HG03135 (cell line): Measurements from ENCODE around the gene IL1RAPL1.

Source experiments
- ATAC-seq: cut with Tn5 transposase; IDR thresholded peaks from one replicate; pipeline ENCODE4 v1.9.1; 2021; ENCODE audit warnings: mild to moderate bottlenecking, moderate library complexity; ENCODE audit not compliant: unreplicated experiment

Gene IL1RAPL1

DNA sequence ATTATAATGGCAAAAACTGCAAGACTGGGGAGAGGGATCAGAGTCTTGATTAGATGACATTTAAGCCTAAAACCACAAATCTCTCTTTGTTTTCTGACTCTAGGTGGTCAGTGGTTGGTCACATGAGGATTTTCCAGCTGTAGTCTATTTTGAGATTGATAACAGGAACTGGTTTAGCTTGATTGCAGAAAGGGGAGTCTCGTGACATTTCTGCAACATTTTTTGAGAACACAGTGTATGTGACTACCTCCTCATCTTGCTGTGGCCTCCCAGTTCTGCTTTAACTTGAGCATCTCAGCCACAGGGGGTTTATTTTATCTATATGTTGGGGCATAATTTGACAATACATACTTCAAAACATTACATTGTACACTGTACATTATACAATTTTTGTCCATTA, 901.7 kb downstream of the IL1RAPL1 start:
- no peak for ATAC-seq

DNA sequence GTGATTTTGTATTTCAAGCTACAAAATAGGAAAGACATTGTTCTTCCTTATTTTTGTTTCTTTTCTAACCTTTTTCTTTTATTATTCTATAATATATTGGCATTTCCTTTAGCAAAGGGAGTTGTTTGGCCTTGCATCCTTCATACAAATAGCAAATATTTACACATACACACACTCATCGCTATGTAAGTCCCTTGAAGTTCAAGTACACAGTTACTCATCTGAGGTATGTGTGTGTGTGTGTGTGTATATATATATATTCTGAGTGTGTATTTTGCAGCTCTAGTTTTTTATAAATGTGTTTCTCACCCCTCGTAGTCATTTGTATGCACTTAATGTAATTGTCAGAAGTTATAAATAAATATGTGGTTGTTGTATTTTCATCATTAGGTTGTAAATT, 903.4 kb downstream of the IL1RAPL1 start:
- ATAC-seq = no peak

DNA sequence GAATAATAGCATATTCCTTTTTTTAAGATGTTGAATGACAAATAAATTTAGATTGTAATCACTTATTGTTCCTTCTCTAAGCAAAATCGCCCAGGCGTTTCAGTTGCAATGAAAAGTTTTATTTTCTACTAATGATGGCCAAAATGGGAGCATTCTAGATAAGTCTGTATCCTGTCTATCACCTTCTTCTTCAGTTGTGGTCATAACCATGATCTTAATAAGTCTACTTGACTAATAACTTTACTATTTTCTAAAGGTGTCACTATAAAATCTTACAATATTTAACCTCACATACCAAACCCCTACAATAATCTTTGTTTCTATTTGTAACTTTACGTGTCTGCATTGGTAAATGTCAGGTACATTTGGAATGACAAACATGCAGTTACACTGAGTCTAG, 904.4 kb downstream of the IL1RAPL1 start:
- ATAC-seq = no peak

DNA sequence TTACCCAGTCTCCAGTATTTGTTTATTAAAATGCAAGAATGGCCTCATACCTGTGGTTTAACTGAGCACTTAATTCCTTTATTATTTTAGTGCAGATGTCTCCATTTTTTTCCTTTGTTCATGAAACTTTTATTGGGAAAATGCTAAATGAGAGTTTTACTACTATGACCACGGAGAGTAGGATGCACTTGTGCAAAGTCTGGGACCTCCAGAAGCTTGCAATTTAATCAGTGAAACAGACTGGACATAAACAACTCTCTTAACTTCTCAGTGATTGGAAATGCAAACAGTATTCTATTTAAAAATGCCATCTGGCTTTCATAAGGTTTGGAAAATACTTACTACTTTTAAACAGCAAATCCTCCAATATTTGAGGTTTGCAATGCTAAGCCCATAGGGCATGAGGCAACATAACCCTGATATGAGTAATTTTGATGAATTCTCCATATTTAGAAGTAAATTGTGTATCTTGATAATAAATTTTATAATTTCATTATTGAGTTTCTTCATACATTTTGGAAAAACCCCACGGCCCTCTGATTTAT, 909.5 kb downstream of the IL1RAPL1 start:
- no peak for ATAC-seq

DNA sequence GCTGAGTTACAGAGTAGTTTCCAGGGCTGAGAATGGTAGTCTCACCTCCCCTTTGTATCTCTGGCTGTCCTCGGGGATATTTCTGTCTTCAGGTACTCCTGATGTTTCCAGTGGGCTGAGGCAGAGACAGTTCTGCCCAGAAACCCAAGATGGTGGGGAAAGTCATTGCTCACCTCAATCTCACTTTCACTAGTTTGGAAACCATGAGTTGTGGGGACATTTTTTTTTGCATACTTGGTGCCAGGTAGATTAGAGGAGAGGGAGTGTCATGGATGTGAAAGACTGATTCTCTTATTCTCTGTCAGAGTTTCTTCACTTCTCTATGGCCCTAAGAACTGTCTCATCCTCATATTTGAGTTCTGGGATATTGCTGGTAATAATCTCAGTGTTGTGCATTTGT, 919.5 kb downstream of the IL1RAPL1 start:
- no peak for ATAC-seq

DNA sequence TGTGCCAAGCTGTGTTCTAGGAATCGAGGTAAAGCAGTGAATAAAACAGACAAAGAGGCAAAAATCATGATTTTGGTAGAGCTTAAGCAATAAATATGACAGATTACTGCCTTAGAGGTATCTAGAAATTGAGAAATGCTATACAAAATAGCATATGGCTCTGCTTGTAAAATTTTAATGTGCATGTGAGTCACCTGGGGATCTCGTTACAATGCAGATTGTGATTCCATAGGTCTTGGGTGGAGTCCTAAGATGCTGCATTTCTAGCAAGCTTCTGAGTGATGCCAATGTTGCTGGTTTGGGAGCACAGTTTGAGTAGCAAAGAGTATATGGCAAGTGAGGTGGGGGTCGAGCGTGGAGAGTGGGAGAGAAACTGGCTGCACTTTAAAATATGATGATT, 930.9 kb downstream of the IL1RAPL1 start:
- ATAC-seq = no peak

DNA sequence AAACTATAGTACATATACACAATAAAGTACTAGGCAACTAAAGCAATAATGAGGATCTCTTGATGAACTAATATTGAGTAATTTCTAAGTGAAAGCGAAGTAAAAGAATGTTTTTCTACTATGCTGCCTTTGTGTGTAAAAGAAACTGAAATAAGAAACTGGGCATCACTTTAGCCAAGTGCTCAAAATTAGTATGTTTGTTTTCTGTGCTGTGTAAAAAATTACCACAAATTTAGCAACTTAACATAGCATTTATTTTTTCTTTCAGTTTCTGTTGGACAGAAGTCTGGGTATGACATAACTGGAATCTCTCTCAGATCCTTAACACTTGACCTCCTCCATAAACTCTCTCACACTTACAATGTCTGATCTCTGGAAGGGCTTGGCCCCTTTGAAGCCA, 941.0 kb downstream of the IL1RAPL1 start:
- ATAC-seq = peak; percentile 64

DNA sequence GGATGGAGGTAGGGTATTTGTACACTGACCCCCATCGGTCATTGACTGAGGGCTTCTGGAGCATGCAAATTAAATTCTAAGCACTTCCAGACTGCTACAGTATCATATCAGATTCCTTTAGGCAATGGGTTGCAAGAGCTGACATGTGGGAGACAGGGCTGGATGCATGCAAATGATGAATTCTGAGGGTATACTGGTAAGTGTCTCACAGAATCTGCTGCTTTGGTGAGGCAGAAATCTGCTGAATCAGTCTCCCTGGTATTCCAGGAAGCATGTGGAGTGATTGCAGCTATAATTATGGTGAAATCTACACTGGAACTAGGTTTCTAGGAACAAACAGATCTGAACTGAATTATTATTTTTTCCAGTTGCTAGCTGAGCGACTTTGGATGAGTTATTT, 943.3 kb downstream of the IL1RAPL1 start:
- no peak for ATAC-seq

DNA sequence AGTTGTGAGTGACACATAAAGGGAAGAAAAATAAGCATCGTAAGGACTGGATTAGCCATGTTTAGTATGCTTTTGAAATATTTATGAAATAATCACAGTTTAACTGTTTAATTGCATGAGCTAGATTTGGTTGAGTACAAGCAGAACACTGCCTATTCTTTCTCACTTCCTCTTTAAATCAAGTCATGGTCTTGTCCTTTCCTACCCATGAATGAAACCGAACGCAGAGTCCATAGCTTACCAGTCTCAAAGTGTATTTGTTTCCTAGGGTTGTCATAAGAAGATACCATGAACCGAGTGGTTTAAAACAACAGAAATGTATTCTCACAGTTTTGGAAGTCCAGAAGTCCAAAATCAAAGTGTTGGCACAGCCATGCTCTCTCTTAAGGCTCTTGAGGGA, 944.1 kb downstream of the IL1RAPL1 start:
- peak; percentile 94 for ATAC-seq

DNA sequence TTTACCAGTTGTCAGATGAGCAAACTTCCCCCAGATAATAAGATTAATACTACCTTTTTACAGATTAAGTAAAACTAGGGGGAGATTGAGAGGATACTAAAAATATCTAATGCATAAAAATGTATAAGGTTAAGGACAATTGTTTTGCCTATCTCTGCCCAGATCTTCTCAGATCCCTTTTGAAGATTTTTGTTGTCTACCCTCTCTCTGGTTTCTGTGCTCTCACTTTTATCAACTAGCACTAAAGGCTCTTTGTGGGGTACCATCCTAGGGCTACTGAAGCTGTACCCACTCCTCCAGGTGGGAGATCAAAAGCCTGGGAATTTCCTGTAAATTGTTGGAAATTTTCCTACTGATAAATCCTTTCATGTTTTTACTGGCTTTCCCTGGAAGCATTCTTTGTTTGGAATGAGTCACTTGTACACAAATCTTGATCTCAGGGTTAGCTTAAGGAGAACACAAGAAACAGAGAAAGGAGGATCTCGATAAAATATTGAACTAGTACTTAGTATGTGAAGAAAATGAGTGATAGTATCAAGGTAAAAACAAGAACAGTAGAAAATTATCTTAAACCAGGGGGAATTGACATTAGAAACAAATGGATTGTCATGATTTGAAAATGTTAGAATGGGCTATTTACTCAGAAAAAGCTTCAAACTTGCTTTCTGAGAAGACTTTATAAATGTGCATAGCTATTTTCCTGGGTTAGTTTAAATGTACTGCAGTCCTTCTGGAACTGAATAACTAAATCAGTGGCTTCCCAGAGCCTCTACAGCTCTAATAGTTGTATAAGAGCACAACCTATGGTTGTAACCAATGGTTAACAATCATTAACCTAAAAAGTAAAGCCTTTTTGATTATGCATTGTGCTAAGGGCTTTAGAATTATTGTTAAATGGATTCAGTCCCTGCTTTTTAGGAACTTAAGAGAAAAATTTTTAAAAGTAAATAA, 948.2 kb downstream of the IL1RAPL1 start:
- no peak for ATAC-seq

DNA sequence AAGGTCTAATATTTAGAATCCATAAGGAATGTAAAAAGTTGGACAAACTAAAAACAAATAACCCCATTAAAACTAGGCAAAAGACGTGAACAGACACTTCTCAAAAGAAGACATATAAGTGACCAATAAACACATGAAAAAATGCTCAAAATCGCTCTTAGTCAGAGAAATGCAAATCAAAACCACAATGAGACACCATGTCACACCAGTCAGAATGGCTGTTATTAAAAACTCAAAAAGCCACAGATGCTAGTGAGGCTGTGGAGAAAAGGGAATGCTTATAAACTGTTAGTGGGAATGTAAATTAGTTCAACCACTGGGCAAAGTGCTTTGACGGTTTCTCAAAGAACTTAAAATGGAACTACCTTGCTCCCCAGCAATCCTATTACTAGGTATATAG, 953.8 kb downstream of the IL1RAPL1 start:
- ATAC-seq = no peak

DNA sequence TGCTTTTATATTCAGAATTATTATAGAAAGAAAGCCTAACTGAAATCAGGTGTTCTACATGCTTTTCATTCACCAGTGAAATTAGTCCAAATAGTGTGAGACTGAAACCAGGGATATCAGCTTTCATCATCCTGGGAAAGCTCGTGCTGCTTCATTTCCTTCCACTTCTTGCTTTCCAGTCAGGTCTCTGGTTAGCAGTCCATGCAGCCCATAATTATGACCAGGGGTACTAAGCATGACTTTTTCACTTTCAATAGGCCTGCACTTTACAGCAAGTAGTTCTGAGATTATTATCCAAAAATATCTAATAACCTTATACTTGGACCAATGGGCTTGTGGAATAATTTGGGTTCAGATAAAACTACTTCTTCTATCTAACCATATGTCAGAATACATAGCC, 954.9 kb downstream of the IL1RAPL1 start:
- no peak for ATAC-seq

DNA sequence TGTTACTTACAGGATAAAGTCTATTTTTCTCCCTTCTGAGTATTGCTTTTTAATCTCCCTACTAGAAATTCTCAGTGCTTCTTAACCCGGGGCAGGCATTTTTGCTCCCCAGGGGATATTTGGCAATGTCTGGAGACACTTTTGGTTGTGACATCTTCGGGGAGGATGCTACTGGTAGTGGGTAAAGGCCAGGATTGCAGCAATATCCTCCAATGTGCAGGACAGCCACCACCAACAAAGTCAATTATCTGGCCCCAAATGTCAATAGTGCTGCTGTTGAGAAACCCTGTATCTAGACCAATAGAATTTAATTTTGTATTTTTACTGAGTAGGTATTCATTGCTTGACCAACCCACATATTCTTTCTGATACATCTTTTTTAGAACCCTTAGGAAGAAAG, 958.6 kb downstream of the IL1RAPL1 start:
- no peak for ATAC-seq

DNA sequence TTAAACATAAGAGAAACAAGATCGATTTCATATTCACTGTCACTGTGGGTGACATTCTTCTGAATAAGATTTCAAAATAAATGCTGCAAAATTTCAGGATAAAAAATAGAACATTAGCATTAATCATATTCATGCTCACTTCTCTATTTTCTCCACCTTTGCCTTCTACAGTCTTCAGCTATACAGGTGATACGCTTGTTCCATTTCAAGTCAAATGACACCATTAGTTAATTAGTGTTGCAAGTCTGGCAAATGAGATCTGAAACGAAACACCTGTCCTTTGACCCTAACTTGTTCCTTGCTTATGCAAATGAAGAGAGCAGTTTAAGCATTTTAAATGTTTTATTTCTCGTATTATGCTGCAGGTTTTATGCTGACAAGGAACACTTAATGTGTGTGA, 960.6 kb downstream of the IL1RAPL1 start:
- ATAC-seq = no peak

DNA sequence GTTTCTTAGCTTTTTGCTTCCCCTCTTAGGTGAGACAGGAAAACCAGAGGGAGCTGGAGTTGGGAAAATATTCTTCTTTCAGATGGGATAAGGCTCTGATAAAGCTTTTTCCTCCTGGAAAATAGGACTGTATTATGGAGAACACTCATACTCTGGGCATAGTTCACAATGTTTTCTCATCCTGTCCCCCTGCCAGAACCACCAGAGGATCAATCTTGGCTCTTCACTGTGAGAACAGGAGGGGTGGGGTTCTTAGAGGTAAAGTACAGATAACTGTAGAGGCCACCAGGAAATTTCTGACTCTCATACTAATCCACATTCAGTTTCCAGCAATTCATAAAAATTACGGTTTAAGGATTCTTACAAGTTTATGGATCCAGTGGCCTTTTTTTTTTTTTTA, 966.3 kb downstream of the IL1RAPL1 start:
- ATAC-seq = no peak

DNA sequence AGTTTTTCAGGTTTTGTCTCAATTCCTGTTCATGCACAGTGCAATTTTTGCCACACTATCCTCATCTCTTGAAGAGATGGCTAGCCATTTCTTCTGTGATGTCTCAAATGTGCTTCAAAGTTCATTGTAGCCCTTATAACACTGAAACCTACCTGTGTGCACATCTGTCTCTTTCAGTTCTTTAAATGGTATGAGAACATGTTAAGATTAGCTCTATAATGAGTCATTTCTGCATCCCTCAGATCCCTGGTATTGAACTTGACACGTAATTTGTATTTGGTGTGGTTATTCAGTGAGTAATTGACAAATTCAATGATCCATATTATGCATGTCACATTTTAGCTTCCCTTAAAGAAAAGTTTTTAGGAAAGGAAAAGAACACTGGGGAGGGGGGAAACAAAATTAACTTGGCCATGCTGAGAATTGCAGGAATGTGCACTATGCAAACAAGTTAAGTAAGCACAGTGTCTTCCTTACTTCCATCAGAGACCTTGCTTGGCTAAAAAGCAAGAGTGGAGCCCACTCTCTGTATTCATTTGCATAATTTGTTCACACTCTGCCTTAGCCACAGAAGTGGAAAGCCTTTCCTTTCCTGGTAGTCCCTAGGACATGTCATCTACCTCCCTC, 968.3 kb downstream of the IL1RAPL1 start:
- ATAC-seq = peak; percentile 99

DNA sequence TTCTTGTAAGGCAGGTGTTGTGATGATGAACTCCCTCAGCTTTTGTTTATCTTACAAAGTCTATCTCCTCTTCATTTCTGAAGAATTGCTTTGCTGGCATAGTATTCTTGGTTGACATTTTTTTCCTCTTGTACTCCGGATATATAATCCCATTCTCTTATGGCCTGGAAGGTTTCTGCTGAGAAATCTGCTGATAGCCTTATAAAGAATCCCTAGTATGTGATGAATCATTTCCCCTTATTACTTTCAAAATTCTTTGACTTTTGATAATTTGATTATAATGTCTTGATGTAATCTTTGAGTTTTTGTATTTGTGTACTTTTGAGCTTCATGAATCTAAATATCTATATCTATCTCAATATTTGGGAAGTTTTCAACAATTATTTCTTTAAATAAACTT, 972.8 kb downstream of the IL1RAPL1 start:
- no peak for ATAC-seq

DNA sequence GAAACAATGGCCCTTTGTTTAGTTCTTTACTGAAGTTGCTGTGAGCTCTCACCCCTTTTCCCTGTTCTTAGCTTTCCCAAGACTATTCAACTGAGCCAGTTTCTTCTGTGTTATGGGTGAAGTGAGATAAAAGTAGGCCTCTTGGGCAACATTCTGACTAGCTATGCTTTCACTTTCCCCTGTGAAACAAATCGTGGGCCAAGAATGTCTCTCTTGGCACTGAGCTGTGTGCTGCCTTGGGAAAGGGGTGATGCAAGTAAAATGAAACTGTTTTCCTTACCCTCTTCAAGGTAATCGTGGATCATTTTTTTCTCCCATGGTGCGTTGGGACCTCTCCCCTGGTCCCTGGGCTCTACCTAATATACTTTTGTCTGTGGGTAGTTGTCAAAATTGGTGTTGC, 974.2 kb downstream of the IL1RAPL1 start:
- no peak for ATAC-seq

DNA sequence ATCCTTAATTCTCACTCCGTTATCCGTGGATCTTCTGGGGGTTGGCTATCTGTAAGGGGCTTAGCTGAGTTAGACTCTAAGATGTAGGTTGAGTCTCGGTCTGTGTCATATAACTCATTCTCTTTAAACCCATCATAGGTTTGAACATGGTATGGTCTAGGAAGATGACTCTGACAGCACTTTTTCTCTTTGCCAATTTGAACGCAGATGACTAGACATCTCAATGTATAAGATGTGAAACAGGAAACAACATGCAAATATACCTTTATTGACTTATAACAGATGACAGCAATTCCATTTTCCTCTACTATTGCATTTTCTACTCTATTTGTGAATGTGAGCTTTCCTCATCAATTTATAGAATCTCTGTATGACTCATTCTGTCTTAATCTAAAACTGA, 993.3 kb downstream of the IL1RAPL1 start:
- no peak for ATAC-seq

DNA sequence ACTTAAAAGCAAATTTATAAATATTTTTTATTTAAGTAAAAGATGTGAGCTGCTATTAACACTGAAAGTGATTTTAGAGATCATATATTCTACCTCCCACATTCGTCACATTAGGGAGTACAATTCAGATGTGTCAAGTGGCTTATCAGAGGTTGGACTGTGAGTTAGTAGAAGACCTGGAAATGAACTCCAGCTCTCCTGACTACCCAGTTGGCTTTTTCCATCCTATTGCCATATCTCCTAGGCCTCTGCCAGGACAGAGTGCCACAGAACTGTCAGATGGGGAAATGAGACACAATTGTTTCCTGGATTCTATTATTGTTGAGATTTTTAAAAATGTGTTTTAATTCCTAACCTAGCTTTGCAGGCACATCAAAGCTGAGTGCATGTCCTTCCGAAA, 994.0 kb downstream of the IL1RAPL1 start:
- ATAC-seq = no peak

DNA sequence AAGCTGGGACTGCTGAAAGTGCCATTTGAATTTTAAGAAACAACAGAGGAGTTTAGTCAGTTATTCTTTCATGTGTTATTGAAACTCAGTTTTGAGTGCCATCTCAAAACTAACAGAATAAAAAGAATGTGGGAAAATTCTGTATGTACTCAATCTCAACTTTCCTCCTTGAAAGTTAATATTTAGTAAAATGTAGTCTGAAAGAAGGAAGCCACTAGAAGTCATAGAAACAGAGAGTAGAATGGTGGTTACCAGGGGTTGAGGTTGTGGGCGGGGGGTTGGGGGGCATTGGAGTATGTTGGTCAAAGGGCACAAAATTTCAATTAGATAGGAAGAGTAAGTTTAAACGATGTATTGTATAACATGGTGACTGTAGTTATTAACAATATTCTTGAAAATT, 999.9 kb downstream of the IL1RAPL1 start:
- no peak for ATAC-seq

DNA sequence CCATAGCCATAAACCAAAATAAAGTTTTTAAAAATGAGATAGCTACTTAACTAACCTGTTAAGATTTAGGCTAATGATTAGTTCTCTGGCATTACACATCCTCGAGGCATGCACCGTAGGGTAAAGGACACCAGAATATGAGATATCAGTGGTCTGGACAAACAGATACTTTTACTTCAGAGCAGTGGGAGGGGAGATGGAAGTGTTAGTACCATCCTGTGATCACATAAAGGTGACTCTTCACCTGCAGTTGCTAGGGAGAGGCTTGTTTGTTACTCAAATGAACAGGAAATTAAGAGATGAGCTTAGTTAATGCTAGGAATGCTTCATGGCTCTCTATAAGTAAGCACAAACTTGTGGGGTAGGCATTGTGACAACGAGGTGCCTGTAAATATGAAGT, 1003.7 kb downstream of the IL1RAPL1 start:
- ATAC-seq = no peak
